GM18507 (cell line): Measurements from ENCODE around the gene KIF21B.

Experiments used
- DNase-seq: peaks from one replicate; pipeline ENCODE4 v3.0.0; 2011; ENCODE audit warnings: low read depth; ENCODE audit not compliant: insufficient read length; ENCODE audit errors: extremely low spot score
- FAIRE-seq: peaks from 2 replicates; lab custom pipeline; 2011; peaks lifted over from hg19 to GRCh38; lab: Jason Lieb, UNC

The KIF21B gene

GRCh38 chr1:201020721-201021629 lies 2.5 kb downstream of the KIF21B start:
- DNase-seq (no peak), FAIRE-seq (peak; percentile 45)

- DNase-seq (no peak), FAIRE-seq (no peak)
Observed at GRCh38 chr1:201020040-201020591, 3.4 kb downstream of the KIF21B start.

DNA sequence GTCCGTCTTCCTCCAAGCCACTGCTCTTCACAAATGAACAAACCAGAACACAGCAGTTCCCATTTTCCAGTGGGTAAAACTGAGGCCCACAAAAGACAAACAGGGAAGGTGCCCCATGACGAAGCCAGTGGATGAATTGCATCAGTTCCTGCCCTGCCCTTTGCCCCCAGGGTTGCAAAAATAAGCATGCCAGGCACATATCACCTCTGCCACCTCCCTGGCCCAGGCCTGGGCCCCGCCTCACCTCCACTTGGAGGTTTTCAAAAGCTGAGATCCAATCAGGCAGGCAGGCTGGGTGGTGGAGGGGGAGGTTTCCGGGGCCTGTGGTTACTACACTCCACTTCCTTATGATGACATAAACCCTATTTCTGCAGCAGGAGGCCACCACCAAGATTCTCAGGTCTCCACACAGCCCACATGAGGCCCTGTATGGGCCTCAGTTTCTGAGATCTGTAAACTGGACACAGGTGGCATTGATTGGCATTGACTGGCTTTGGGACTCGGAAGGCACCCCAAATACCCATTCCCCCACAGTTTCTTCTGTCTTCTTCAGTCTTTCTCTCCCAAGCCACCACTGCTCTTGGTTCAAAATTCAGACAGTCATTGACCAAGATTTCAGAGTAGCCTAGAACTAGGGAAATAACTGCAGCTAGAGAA lies 4.1 kb downstream of the KIF21B start:
- DNase-seq: peak; percentile 86
- FAIRE-seq: peak; percentile 93

DNA sequence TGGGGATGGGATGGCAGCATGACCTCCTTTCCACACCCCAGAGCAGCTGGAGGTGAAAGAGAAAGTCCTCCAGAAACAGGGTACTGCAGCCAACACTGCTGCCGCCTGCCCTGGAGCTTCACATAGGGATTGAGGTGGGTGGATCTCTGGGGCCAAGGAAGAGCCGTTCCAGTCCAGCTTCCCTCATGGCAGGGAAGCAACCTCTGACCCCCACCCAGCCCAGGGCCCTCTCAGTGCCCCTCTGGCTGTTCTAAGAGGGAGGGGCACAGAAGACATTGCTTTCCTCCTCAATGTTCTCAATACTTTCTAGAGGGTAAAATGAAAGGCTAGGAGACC lies 5.7 kb downstream of the KIF21B start:
- FAIRE-seq: no peak
- no peak for DNase-seq

GRCh38 chr1:201016943-201017827 lies 6.3 kb downstream of the KIF21B start:
- DNase-seq: no peak

GRCh38 chr1:201016211-201016651 lies 7.3 kb downstream of the KIF21B start:
- FAIRE-seq: no peak
- no peak for DNase-seq

More at GRCh38 chr1:201016943-201017827, 6.3 kb downstream of the KIF21B start:
- no peak for FAIRE-seq

DNA sequence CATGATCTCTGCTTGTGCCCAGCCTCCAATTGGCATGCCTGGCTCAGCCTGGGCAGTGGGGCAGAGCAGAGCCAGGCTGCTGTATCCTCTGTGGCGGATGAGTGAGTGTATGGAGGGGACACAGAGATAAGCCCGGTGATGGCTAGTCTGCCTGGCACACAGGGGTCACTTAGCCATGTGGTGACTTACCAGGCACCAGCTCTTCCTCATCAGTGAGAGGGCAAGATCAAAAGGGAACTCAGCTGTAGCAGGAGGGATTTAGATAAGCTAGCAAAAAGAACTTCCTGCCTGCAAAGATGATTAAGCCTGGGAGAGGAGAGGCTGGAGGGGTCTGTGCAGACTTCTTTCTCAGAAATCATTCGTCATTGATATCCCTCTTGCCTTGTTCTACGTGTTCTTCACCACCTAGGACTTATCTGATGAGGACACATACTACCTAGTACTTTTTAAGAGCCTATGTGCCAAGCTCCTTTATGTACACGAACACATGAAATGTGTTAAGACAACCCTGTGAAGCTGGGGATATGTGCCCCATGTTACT lies 7.9 kb downstream of the KIF21B start:
- DNase-seq: no peak
- FAIRE-seq: no peak

- DNase-seq (no peak), FAIRE-seq (no peak)
Observed at GRCh38 chr1:201014816-201015200, 8.7 kb downstream of the KIF21B start.

GRCh38 chr1:201013991-201014815 lies 9.3 kb downstream of the KIF21B start:
- DNase-seq: no peak
- FAIRE-seq: no peak

- DNase-seq: no peak
- FAIRE-seq: no peak
Observed at GRCh38 chr1:201013031-201013485, 10.5 kb downstream of the KIF21B start.

DNA sequence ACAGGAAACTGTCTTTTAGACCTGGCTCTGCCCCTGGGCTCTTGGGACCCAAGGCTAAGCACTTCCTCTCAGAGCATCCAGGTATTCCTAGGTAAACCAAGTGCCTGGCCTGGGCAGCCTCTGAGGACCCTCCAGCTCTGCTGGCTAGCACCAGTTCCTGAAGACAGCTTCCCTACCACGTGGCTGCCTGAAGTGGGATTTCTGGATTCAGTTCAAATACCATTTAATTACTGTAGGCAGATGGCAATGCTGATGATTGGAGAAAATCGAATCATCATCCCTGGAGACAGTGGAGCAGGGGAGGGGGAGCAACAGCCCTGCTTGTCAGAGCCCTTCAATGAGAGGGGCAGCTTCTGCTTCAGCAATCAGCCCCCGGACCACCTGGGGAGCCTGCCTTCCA lies 11.9 kb downstream of the KIF21B start:
- DNase-seq (no peak), FAIRE-seq (no peak)

DNA sequence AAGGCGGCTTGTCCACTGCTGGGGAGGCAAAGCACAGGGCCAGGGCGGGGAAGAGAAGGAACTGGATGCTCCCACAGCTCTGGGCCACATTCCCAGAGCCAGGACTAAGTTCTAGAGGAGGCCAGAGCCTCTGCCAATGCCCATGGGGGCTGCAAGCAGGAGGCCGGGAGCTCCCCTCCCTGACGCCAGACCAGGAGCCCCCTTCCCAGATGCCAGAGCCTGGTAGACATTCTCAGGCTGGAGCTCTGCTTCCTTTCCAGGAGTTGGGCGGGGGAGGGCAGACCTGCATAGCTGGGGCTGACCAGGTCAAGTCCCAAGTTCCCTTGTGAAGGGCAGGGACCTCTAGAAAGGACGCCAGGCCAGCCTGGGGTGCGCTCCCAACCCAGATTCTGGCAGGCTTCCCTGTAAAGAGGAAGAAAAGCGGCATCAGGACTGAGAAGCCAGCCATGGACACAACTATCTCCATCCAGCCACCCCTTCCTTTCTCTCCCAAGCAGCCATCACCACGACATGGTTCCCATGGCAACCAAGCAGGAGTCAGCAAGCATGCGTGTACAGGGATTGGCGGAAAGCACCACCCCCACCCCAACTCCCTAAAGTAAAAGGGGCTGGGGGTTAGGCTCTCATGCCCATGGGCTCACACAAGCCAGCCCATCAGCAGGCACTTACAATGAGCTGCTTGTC lies 13.4 kb downstream of the KIF21B start:
- DNase-seq (no peak), FAIRE-seq (no peak)

DNA sequence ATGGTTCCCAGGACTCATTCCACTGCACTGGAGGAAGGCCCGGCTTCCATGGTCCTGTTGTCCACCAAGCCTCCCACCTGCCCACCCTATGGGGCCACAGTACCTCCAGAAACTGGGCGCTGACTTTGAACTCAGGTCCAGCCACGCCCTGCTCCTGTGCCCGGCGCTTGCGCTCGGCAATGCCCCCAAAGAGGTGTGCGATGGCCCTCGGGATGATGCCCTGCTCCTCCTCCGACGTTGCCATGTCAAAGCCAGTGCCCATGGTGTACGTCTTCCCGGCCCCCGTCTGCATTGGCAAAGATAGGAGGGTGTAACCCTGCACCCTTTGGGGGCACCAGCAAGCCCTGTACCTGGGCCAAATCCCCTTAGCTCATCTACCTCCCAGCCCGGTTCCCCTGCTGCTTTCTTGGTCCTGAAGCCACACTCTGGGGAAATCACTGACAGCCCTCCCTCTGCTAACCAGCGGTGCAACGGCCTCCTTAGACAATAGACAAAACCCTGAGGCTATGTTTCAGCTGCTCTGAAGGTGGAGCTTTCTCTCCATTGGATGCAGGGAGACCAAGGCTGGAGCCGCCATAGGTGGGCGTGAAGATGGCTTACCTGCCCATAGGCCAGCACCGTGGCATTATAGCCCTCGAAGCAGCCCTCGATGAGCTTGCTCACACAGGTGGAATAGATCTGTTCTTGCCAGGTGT lies 14.7 kb downstream of the KIF21B start:
- FAIRE-seq: no peak
- DNase-seq: no peak

GRCh38 chr1:201007481-201007880 lies 16.0 kb downstream of the KIF21B start:
- no peak for FAIRE-seq
- no peak for DNase-seq

- FAIRE-seq (no peak), DNase-seq (no peak)
Observed at GRCh38 chr1:201006450-201006849, 17.1 kb downstream of the KIF21B start.

- DNase-seq (no peak), FAIRE-seq (no peak)
Observed at GRCh38 chr1:201004732-201005131, 18.8 kb downstream of the KIF21B start.

GRCh38 chr1:201004154-201004553 lies 19.4 kb downstream of the KIF21B start:
- FAIRE-seq (no peak), DNase-seq (no peak)
